ENCODE results near the gene ARAF. TPM values are rescaled to one million over a fixed set of nuclear protein-coding genes. Genes with fewer than 3 reads are reported as not detected.
"Not testable (repeated sequence)": the region's sequence is repeated elsewhere in the genome, so short reads cannot be mapped to it uniquely, and the experiment has no call there.

The ARAF gene
- total and polyA plus RNA-seq, 2 experiments from 2014 or later: 32.0 to 78.0 TPM

GRCh38 chrX:47596256-47596655 lies 35.3 kb downstream of the ARAF start:
- H3K27me3 ChIP-seq (replicated peaks; ENCODE audit: insufficient read depth): no peaks in the 10 kb centered on the region
- H3K9ac ChIP-seq: no peak overlapping the region
- no peak for TF ChIP-seq EZH2 (IDR thresholded peaks at IDR 0.05; ENCODE audit: insufficient read depth, poor library complexity, severe bottlenecking)
- TF ChIP-seq EZH2phosphoT487 (IDR thresholded peaks at IDR 0.05; ENCODE audit: insufficient read depth, low read depth): no peak
- no peaks in the 10 kb centered on the region for H3K9me2 ChIP-seq (ENCODE audit: insufficient read depth)
- in situ Hi-C loops (cut with MboI): no loop called here
- H3K4me1 ChIP-seq (ENCODE audit: insufficient read depth): no peaks in the 10 kb centered on the region
- no peak overlapping the region for H3K4me3 ChIP-seq
- no peak overlapping the region for H3K4me2 ChIP-seq (ENCODE audit: unreplicated experiment)
- WGBS, 2 experiments (ENCODE audit: low coverage in 1 of 2, low lambda C conversion rate in 2 of 2, missing lambda C conversion rate in 2 of 2): 61 to 65% methylated on average over 2 of the region's 2 CpGs
- H3K9me3 ChIP-seq (ENCODE audit: low read depth): no peaks in the 10 kb centered on the region
- no peak overlapping the region for H2AFZ ChIP-seq
- DNase-seq: no peak
- no peaks in the 10 kb centered on the region for H3F3A ChIP-seq (ENCODE audit: insufficient read depth)
- no peaks in the 10 kb centered on the region for H3K79me2 ChIP-seq (ENCODE audit: insufficient read depth)
- no peak overlapping the region for H3K27ac ChIP-seq
- no peaks in the 10 kb centered on the region for H4K20me1 ChIP-seq (ENCODE audit: insufficient read depth)
- no peaks in the 10 kb centered on the region for H3K36me3 ChIP-seq (ENCODE audit: low read depth)

GRCh38 chrX:47597222-47597621 lies 36.2 kb downstream of the ARAF start:
- Histone ChIP-seq H4K20me1 (ENCODE audit: insufficient read depth) (no peaks in the 10 kb centered on the region), H2AFZ (no peak overlapping the region), H3K9me3 (ENCODE audit: low read depth) (no peaks in the 10 kb centered on the region), H3K9ac (no peak overlapping the region), H3K36me3 (ENCODE audit: low read depth) (no peaks in the 10 kb centered on the region), H3F3A (ENCODE audit: insufficient read depth) (no peaks in the 10 kb centered on the region), H3K9me2 (ENCODE audit: insufficient read depth) (no peaks in the 10 kb centered on the region), H3K27me3 (replicated peaks; ENCODE audit: insufficient read depth) (no peaks in the 10 kb centered on the region), H3K4me3 (no peak overlapping the region), H3K4me1 (ENCODE audit: insufficient read depth) (no peaks in the 10 kb centered on the region), H3K4me2 (ENCODE audit: unreplicated experiment) (no peak overlapping the region), H3K79me2 (ENCODE audit: insufficient read depth) (no peaks in the 10 kb centered on the region), H3K27ac (no peak overlapping the region)
- in situ Hi-C loops (cut with MboI): no loop called here
- DNase-seq: no peak
- TF ChIP-seq EZH2phosphoT487 (IDR thresholded peaks at IDR 0.05; ENCODE audit: insufficient read depth, low read depth): no peak
- no peak for TF ChIP-seq EZH2 (IDR thresholded peaks at IDR 0.05; ENCODE audit: insufficient read depth, poor library complexity, severe bottlenecking)
- WGBS, 2 experiments (ENCODE audit: low coverage in 1 of 2, low lambda C conversion rate in 2 of 2, missing lambda C conversion rate in 2 of 2): 60 to 74% methylated on average over 3 of the region's 3 CpGs

- 87% methylated on average over 4 of the region's 4 CpGs for WGBS, 2 experiments (ENCODE audit: low coverage in 1 of 2, low lambda C conversion rate in 2 of 2, missing lambda C conversion rate in 2 of 2)
Measured at GRCh38 chrX:47603125-47603524, 42.1 kb downstream of the ARAF start.

DNA sequence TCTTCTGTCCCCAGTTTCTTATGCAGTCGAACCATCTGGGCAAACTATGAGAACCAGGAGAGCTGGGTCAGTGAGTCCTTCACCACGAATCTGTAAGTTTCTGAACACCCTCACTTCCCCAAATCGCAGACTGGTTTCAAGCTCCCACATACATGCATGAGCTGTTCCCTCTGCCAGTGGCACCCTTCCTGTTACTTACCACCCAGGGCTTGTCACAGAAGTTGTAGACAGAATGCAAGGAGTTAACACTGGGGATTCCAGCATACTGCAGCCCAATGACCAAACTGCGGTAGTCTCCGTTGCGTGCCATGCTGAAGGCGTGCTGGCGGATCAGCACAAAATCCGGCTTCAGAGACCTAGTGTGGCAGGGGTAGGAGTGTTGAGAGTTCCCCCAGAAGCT lies 44.0 kb downstream of the ARAF start:
- WGBS, 2 experiments (ENCODE audit: low coverage in 1 of 2, low lambda C conversion rate in 2 of 2, missing lambda C conversion rate in 2 of 2): 33 to 37% methylated on average over 9 of the region's 9 CpGs
- in situ Hi-C loops (cut with MboI): no loop called here

More at GRCh38 chrX:47603125-47603524, 42.1 kb downstream of the ARAF start:
- H3K9ac ChIP-seq; H3K9me2 ChIP-seq (ENCODE audit: insufficient read depth); in situ Hi-C loops (cut with MboI); H3K4me2 ChIP-seq (ENCODE audit: unreplicated experiment); H3K27ac ChIP-seq; H4K20me1 ChIP-seq (ENCODE audit: insufficient read depth); H3K79me2 ChIP-seq (ENCODE audit: insufficient read depth); H3K4me1 ChIP-seq (ENCODE audit: insufficient read depth); H3K36me3 ChIP-seq (ENCODE audit: low read depth); H2AFZ ChIP-seq; H3K4me3 ChIP-seq; H3K9me3 ChIP-seq (ENCODE audit: low read depth); H3K27me3 ChIP-seq (replicated peaks; ENCODE audit: insufficient read depth); DNase-seq; H3F3A ChIP-seq (ENCODE audit: insufficient read depth): not testable (repeated sequence)

DNA sequence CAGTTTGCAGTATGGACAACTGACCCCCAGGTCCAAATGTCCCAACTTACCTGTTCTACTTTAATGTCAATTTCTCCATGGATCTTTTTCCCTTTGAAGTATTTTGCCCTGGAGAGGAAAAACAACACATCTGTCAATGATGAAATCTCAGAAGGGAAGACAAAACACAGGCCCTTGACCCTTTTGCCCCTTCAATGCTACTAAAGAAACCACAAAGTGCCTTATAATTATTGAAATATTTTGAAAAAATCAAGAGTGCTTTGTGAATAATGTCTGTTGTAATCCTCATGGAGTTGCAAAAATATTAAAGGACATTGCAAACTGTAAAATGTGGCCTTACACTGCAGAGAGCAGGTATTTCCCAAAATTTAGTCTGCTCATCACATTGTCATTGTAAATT lies 46.1 kb downstream of the ARAF start:
- no peaks in the 10 kb centered on the region for H3K79me2 ChIP-seq (ENCODE audit: insufficient read depth)
- no peak for DNase-seq
- H3K9me2 ChIP-seq (ENCODE audit: insufficient read depth): no peaks in the 10 kb centered on the region
- H3K9ac ChIP-seq: no peak overlapping the region
- H3K9me3 ChIP-seq (ENCODE audit: low read depth): no peaks in the 10 kb centered on the region
- no peak overlapping the region for H3K4me3 ChIP-seq
- no peaks in the 10 kb centered on the region for H3K36me3 ChIP-seq (ENCODE audit: low read depth)
- no peak overlapping the region for H3K27ac ChIP-seq
- no peak for TF ChIP-seq EZH2phosphoT487 (IDR thresholded peaks at IDR 0.05; ENCODE audit: insufficient read depth, low read depth)
- TF ChIP-seq EZH2 (IDR thresholded peaks at IDR 0.05; ENCODE audit: insufficient read depth, poor library complexity, severe bottlenecking): no peak
- H3K4me2 ChIP-seq (ENCODE audit: unreplicated experiment): no peak overlapping the region
- no peaks in the 10 kb centered on the region for H4K20me1 ChIP-seq (ENCODE audit: insufficient read depth)
- H3F3A ChIP-seq (ENCODE audit: insufficient read depth): no peaks in the 10 kb centered on the region
- H3K4me1 ChIP-seq (ENCODE audit: insufficient read depth): no peaks in the 10 kb centered on the region
- no peaks in the 10 kb centered on the region for H3K27me3 ChIP-seq (replicated peaks; ENCODE audit: insufficient read depth)
- in situ Hi-C loops (cut with MboI): no loop called here
- no peak overlapping the region for H2AFZ ChIP-seq

More for the DNA sequence above, 44.0 kb downstream of the ARAF start:
- Histone ChIP-seq H2AFZ (no peak overlapping the region), H3F3A (ENCODE audit: insufficient read depth) (no peaks in the 10 kb centered on the region), H3K4me3 (no peak overlapping the region), H3K4me2 (ENCODE audit: unreplicated experiment) (no peak overlapping the region), H3K27ac (no peak overlapping the region), H3K36me3 (ENCODE audit: low read depth) (no peaks in the 10 kb centered on the region), H3K4me1 (ENCODE audit: insufficient read depth) (no peaks in the 10 kb centered on the region), H3K27me3 (replicated peaks; ENCODE audit: insufficient read depth) (no peaks in the 10 kb centered on the region), H3K9me3 (ENCODE audit: low read depth) (no peaks in the 10 kb centered on the region), H3K79me2 (ENCODE audit: insufficient read depth) (no peaks in the 10 kb centered on the region), H3K9me2 (ENCODE audit: insufficient read depth) (no peaks in the 10 kb centered on the region), H4K20me1 (ENCODE audit: insufficient read depth) (no peaks in the 10 kb centered on the region), H3K9ac (no peak overlapping the region)
- TF ChIP-seq EZH2 (IDR thresholded peaks at IDR 0.05; ENCODE audit: insufficient read depth, poor library complexity, severe bottlenecking) (no peak), EZH2phosphoT487 (IDR thresholded peaks at IDR 0.05; ENCODE audit: insufficient read depth, low read depth) (no peak)
- DNase-seq: no peak

Measured in GM23248 (cell line).